ENCODE data around the gene PRR29.

PRR29 gene

GRCh38 chr17:64042700-64043485 lies 44.7 kb downstream of the PRR29 start:
- no peak for DNase-seq (ENCODE audit: low read depth in 2 of 2)

DNA sequence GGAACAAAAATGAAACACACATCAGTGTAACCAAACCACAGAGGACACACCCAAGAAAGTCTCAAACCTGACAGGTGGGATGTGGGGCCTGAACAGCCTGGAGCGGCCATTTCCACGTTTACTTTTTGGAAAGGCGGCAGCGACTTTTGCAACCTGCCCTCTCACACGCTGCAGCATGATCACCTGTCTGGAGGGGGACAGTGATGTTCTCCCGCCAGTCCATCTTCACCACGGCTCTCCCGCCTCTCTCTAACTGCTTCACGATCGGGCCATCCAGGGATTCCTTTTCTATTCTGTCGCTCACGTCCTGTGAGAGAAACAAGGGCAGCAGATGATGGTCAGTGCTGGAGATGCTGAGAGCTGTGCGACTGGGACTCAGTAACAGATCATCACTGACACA lies 47.0 kb downstream of the PRR29 start:
- DNase-seq (ENCODE audit: low read depth in 2 of 2): no peak

DNA sequence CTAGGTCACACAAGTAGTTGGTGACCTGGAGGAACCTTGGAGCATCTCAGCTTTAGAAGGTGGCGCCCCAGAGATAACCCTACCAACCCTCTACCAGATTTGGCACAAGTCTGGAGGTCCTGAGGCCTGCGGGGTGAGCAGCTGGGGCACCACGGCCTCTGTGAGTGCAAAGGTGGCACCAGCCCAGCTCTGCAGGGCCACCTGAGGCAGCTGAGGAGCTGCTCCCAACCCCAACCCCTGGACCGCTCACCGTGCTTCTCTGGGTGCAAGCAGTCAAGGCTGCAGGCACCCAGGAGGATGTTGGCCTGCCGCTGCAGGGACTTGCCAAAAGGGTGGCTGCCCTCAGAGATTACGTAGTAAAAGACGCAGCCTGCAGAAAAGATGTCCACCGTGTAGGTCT lies 50.7 kb downstream of the PRR29 start:
- no peak for DNase-seq (ENCODE audit: low read depth in 2 of 2)

- no peak for DNase-seq (ENCODE audit: low read depth in 2 of 2)
Measured at GRCh38 chr17:64051153-64051552, 53.0 kb downstream of the PRR29 start.

DNA sequence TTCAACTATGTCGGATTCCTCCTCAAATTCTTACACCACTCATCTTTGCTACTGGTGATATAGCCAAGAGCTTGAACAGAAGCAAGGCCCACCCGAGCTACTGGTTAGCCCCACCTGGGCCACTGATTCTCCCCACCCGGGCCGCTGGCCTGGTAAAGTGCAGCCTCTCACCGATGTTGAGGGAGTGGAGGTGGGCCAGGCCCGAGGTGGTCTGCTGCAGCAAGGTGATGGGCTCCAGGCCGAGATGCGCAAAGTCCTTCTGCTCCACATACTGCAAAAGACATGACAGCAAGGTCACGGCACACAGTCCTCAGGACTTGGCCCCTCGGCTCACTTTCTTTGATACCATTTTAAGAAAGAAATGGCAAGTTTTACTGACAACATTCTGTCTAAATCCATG lies 55.0 kb downstream of the PRR29 start:
- no peak for DNase-seq (ENCODE audit: low read depth in 2 of 2)

Data from activated CD8-positive, alpha-beta memory T cell treated with anti-CD3 and anti-CD28 coated beads for 4 hours (primary cell).